PC-9 (cell line): ENCODE measurements around the gene SRA1. TPM values are rescaled to one million over a fixed set of nuclear protein-coding genes. Genes with fewer than 3 reads are reported as not detected.

ENCODE experiments used
- BruUV-seq: library from RNA; stranded (reverse); fragments of 400-500 nt; replicated peaks from 2 replicates; lab custom pipeline; 2021; lab: Mats Ljungman, UMichigan
- CTCF ChIA-PET: fragments of 300-600 bp; sonication (Branson Sonifier 250); formaldehyde crosslinking; loops from one replicate; lab custom pipeline; 2022; ENCODE audit warnings: antibody characterized with exemption; lab: Charles Lee
- POLR2A ChIA-PET: fragments of 300-600 bp; sonication (Branson Sonifier 250); formaldehyde crosslinking; loops from one replicate; lab custom pipeline; 2022; ENCODE audit warnings: antibody characterized with exemption; ENCODE audit not compliant: unreplicated experiment; lab: Charles Lee
- DNase-seq, 2 experiments: peaks; one replicate each; pipeline versions ENCODE4 v3.0.0 to v3.0.0-alpha.2; 2015 to 2022; ENCODE audit warnings: mixed read lengths in 1 of 2
- H2AFZ ChIP-seq: fragments of 200-600 bp; sonication (generic); 2 replicates; pipeline ENCODE4 v1.8.1; 2017; ENCODE audit warnings: antibody characterized with exemption
- H3F3A ChIP-seq: fragments of 200-600 bp; sonication (generic); 2 replicates; pipeline ENCODE4 v1.8.1; 2017; ENCODE audit warnings: antibody characterized with exemption, mild to moderate bottlenecking, low read depth; ENCODE audit not compliant: insufficient read depth
- H3K27ac ChIP-seq: fragments of 200-600 bp; sonication (generic); 2 replicates; pipeline ENCODE4 v1.6.1; 2016; ENCODE audit warnings: mixed run types
- H3K27me3 ChIP-seq: fragments of 200-600 bp; sonication (generic); 2 replicates; pipeline ENCODE4 v1.6.1; 2016; ENCODE audit warnings: low read depth, mixed run types; ENCODE audit not compliant: insufficient read depth
- H3K36me3 ChIP-seq: fragments of 200-600 bp; sonication (generic); 2 replicates; pipeline ENCODE4 v1.6.1; 2016; ENCODE audit warnings: low read depth, mixed run types
- H3K4me1 ChIP-seq: fragments of 200-600 bp; sonication (generic); replicated peaks from 2 replicates; pipeline ENCODE4 v1.6.1; 2016; ENCODE audit warnings: mixed run types; ENCODE audit not compliant: insufficient read depth
- H3K4me2 ChIP-seq: fragments of 200-600 bp; sonication (generic); 2 replicates; pipeline ENCODE4 v1.6.1; 2017; ENCODE audit warnings: mixed run types
- H3K4me3 ChIP-seq: fragments of 200-600 bp; sonication (generic); 2 replicates; pipeline ENCODE4 v1.6.1; 2016; ENCODE audit warnings: mixed run types
- H3K79me2 ChIP-seq: fragments of 200-600 bp; sonication (generic); 2 replicates; pipeline ENCODE4 v1.6.1; 2017; ENCODE audit warnings: low read depth, mixed run types
- H3K9me2 ChIP-seq: fragments of 200-600 bp; sonication (generic); 2 replicates; pipeline ENCODE4 v1.8.1; 2017; ENCODE audit warnings: mild to moderate bottlenecking; ENCODE audit not compliant: insufficient read depth
- H3K9me3 ChIP-seq: fragments of 200-600 bp; sonication (generic); 2 replicates; pipeline ENCODE4 v1.8.1; 2016; ENCODE audit warnings: low read depth; ENCODE audit not compliant: insufficient read depth
- H4K20me1 ChIP-seq: fragments of 200-600 bp; sonication (generic); 2 replicates; pipeline ENCODE4 v1.8.1; 2017; ENCODE audit not compliant: insufficient read depth
- EZH2 ChIP-seq: fragments of 200-600 bp; sonication (generic); IDR thresholded peaks from 2 replicates; pipeline ENCODE4 v1.8.0; 2017; ENCODE audit warnings: antibody characterized with exemption, low read depth
- intact Hi-C: fragments of 100-400 bp; cut with micrococcal nuclease; formaldehyde crosslinking; loops from one replicate; pipeline ENCODE4 v1.10.0; 2022; ENCODE audit not compliant: unreplicated experiment
- total RNA-seq: library from RNA; stranded (reverse); gene quantifications from 2 replicates; pipeline ENCODE4 v1.2.3, GENCODE V29; 2021
- TF ChIP-seq, protein P1 (sequence below): fragments of 200-600 bp; sonication (generic); conservative IDR thresholded peaks from 2 replicates; pipeline ENCODE4 v1.6.1; 2017; ENCODE audit warnings: mixed run types, antibody characterized with exemption, mild to moderate bottlenecking, moderate library complexity

SRA1 gene
- total RNA-seq, 1 experiment from 2014 or later, result 36.1 TPM

DNA sequence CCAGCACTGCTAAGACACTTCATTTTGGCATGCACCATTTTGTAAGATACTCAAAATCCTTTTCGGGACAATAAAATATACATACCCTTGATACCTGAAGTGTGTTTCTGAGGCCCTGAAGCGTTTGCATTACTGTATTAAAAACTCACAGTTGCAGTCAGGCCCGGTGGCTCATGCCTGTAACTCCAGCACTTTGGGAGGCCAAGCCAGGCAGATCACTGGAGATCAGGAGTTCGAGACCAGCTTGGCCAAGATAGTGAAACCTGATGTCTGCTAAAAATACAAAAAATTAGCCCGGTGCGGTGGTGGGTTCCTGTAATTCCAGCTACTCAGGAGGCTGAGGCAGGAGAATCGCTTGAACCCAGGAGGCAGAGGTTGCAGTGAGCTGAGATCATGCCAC, 12.3 kb downstream of the SRA1 start:
- peaks cover 31% of the 10 kb centered on the region; the same call in 1 of the 2 replicates for H3F3A ChIP-seq
- H3K79me2 ChIP-seq, result no peaks in the 10 kb centered on the region
- peaks cover 4% of the 10 kb centered on the region; the same call in 1 of the 2 replicates for H4K20me1 ChIP-seq
- H3K27ac ChIP-seq, result no peak overlapping the region
- no peak overlapping the region for H3K4me3 ChIP-seq
- no peaks in the 10 kb centered on the region for H3K27me3 ChIP-seq
- no peak for TF ChIP-seq EZH2
- TF ChIP-seq, protein P1, sequence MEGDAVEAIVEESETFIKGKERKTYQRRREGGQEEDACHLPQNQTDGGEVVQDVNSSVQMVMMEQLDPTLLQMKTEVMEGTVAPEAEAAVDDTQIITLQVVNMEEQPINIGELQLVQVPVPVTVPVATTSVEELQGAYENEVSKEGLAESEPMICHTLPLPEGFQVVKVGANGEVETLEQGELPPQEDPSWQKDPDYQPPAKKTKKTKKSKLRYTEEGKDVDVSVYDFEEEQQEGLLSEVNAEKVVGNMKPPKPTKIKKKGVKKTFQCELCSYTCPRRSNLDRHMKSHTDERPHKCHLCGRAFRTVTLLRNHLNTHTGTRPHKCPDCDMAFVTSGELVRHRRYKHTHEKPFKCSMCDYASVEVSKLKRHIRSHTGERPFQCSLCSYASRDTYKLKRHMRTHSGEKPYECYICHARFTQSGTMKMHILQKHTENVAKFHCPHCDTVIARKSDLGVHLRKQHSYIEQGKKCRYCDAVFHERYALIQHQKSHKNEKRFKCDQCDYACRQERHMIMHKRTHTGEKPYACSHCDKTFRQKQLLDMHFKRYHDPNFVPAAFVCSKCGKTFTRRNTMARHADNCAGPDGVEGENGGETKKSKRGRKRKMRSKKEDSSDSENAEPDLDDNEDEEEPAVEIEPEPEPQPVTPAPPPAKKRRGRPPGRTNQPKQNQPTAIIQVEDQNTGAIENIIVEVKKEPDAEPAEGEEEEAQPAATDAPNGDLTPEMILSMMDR, result no peak
- no peaks in the 10 kb centered on the region for H3K9me3 ChIP-seq
- CTCF ChIA-PET, result interaction anchor here (0.6 to 0.7 kb wide), 2 partner anchors 100 to 144 kb away, joined by 3 to 6 read pairs; no protein-coding TSS in a partner anchor
- H2AFZ ChIP-seq, result no peak overlapping the region
- BruUV-seq, result no TSS peak
- POLR2A ChIA-PET, result no interaction called here
- no peak overlapping the region for H3K4me2 ChIP-seq
- H3K9me2 ChIP-seq, result no peaks in the 10 kb centered on the region
- H3K36me3 ChIP-seq, result peaks cover 12% of the 10 kb centered on the region; the same call in 1 of the 2 replicates
- H3K4me1 ChIP-seq, result no peaks in the 10 kb centered on the region
- intact Hi-C loops, result no loop called here
- DNase-seq, result no peak

- no TSS peak for BruUV-seq
- H3K27ac ChIP-seq, result no peak overlapping the region
- TF ChIP-seq, protein P1, result no peak
- TF ChIP-seq EZH2, result no peak
- H3K4me2 ChIP-seq, result no peak overlapping the region
- no peaks in the 10 kb centered on the region for H3K27me3 ChIP-seq
- no peaks in the 10 kb centered on the region for H3K79me2 ChIP-seq
- no peaks in the 10 kb centered on the region for H3K9me3 ChIP-seq
- intact Hi-C loops, result no loop called here
- no peak overlapping the region for H3K4me3 ChIP-seq
- no peaks in the 10 kb centered on the region for H4K20me1 ChIP-seq
- no peak overlapping the region for H2AFZ ChIP-seq
- H3F3A ChIP-seq, result peaks cover 14% of the 10 kb centered on the region; the same call in 1 of the 2 replicates
- peaks cover 23% of the 10 kb centered on the region; the same call in 1 of the 2 replicates for H3K36me3 ChIP-seq
- H3K4me1 ChIP-seq, result no peaks in the 10 kb centered on the region
- POLR2A ChIA-PET, result interaction anchor here (0.6 kb wide), 2 partner anchors 9 to 93 kb away, joined by 4 read pairs; no protein-coding TSS in a partner anchor
- CTCF ChIA-PET, result no interaction called here
- DNase-seq, result no peak
- no peaks in the 10 kb centered on the region for H3K9me2 ChIP-seq
Observed at GRCh38 chr5:140542972-140543371, 14.3 kb downstream of the SRA1 start.

- BruUV-seq, result no TSS peak
- intact Hi-C loops, result no loop called here
Observed at GRCh38 chr5:140540227-140540626, 17.0 kb downstream of the SRA1 start.

More at GRCh38 chr5:140540227-140540626, 17.0 kb downstream of the SRA1 start:
- ChIA-PET CTCF (no interaction called here), POLR2A (interaction anchor here (0.7 kb wide), 2 partner anchors 124 to 287 kb away, joined by 5 read pairs; no protein-coding TSS in a partner anchor)
- Histone ChIP-seq H3K9me2 (no peaks in the 10 kb centered on the region), H3K27ac (no peak overlapping the region), H3K79me2 (no peaks in the 10 kb centered on the region), H4K20me1 (no peaks in the 10 kb centered on the region), H2AFZ (no peak overlapping the region), H3K4me1 (no peaks in the 10 kb centered on the region), H3K9me3 (no peaks in the 10 kb centered on the region), H3F3A (peaks cover 10% of the 10 kb centered on the region; the same call in 1 of the 2 replicates), H3K27me3 (no peaks in the 10 kb centered on the region), H3K4me2 (no peak overlapping the region), H3K36me3 (peaks cover 33% of the 10 kb centered on the region; the same call in 1 of the 2 replicates), H3K4me3 (no peak overlapping the region)
- DNase-seq, result no peak
- TF ChIP-seq, protein P1, result no peak
- TF ChIP-seq EZH2, result no peak
